HCT116 (cell line): Measurements from ENCODE around the gene LCT. TPM values are rescaled to one million over a fixed set of nuclear protein-coding genes. Genes with fewer than 3 reads are reported as not detected.

ENCODE experiments used
- ATAC-seq: fragments of 200-7000 bp; cut with Tn5 transposase; 2 replicates; pipeline ENCODE4 v1.9.1; 2020; ENCODE audit warnings: mild to moderate bottlenecking, moderate library complexity
- BruUV-seq: library from RNA; stranded (reverse); fragments of 400-500 nt; replicated peaks from 2 replicates; lab custom pipeline; 2021; lab: Mats Ljungman, UMichigan
- CTCF ChIA-PET: fragments of 300-600 bp; sonication (Branson Sonifier 250); formaldehyde crosslinking; loops from one replicate; lab custom pipeline; 2021; ENCODE audit warnings: antibody characterized with exemption; lab: Charles Lee
- POLR2A ChIA-PET: fragments of 300-600, 350-600 bp; sonication (Branson Sonifier 250); formaldehyde crosslinking; loops from one replicate; lab custom pipeline; 2021; ENCODE audit warnings: antibody characterized with exemption; lab: Charles Lee
- RAD21 ChIA-PET, 2 experiments: fragments of 300-600 bp; sonication (Branson Sonifier 250); formaldehyde crosslinking; loops; one replicate each; lab custom pipeline; 2023; ENCODE audit warnings: low total read pairs in 2 of 2; ENCODE audit not compliant: uncharacterized antibody in 2 of 2, unreplicated experiment in 2 of 2, low non-redundant PET in 1 of 2; lab: Charles Lee
- DNase-seq: peaks from one replicate; pipeline ENCODE4 v3.0.0-alpha.2; 2010; ENCODE audit warnings: low read depth, low spot score
- H2AFZ ChIP-seq: fragments of 200-600 bp; shearing (Covaris generic), sonication (generic); 2 replicates; pipeline ENCODE4 v1.6.1; 2017; ENCODE audit warnings: low read depth, mixed run types, mixed read lengths, antibody characterized with exemption, low read length; ENCODE audit not compliant: poor library complexity, severe bottlenecking
- H3K27ac ChIP-seq: 2 replicates; pipeline ENCODE4 v1.5.1; 2012; ENCODE audit warnings: low read depth, low read length
- H3K27me3 ChIP-seq: fragments of 200-600 bp; sonication (generic); 2 replicates; pipeline ENCODE4 v1.6.1; 2016; ENCODE audit warnings: mixed run types, low read length, mixed read lengths; ENCODE audit not compliant: insufficient read depth
- H3K36me3 ChIP-seq, 2 experiments: fragments of 200-500 bp in 1 of 2; fragments of 200-600 bp in 1 of 2; sonication (Bioruptor generic) in 1 of 2; sonication (generic) in 1 of 2; 2 replicates each; pipeline versions ENCODE4 v1.5.1 to v1.6.1; 2014 to 2016; ENCODE audit warnings: low read length in 2 of 2, inconsistent platforms in 1 of 2, mixed read lengths in 1 of 2, mixed run types in 1 of 2; ENCODE audit not compliant: insufficient read depth in 2 of 2, control insufficient read depth in 1 of 2
- H3K4me1 ChIP-seq, 2 experiments: fragments of 200-600 bp in 1 of 2; sonication (generic) in 1 of 2; 2 replicates each; pipeline versions ENCODE4 v1.5.1 to v1.6.1; 2012 to 2017; ENCODE audit warnings: low read length in 2 of 2, inconsistent platforms in 1 of 2, mild to moderate bottlenecking in 1 of 2, mixed read lengths in 1 of 2, mixed run types in 1 of 2, moderate library complexity in 1 of 2; ENCODE audit not compliant: insufficient read depth in 2 of 2, control insufficient read depth in 1 of 2
- H3K4me2 ChIP-seq: fragments of 200-600 bp; sonication (generic); 2 replicates; pipeline ENCODE4 v1.6.1; 2017; ENCODE audit warnings: mixed run types, low read length, mixed read lengths
- H3K4me3 ChIP-seq, 2 experiments: fragments of 200-600 bp in 1 of 2; sonication (generic) in 1 of 2; replicated peaks in 1 of 2; 2 replicates each; pipeline ENCODE4 v1.5.1; 2011 to 2016; ENCODE audit warnings: low read length in 2 of 2, control low read depth in 1 of 2, low read depth in 1 of 2, mild to moderate bottlenecking in 1 of 2, mixed read lengths in 1 of 2, mixed run types in 1 of 2
- H3K79me2 ChIP-seq: fragments of 200-600 bp; sonication (generic); 2 replicates; pipeline ENCODE4 v1.6.1; 2017; ENCODE audit warnings: mild to moderate bottlenecking, mixed run types, low read length, moderate library complexity, mixed read lengths; ENCODE audit not compliant: insufficient read depth
- H3K9ac ChIP-seq: fragments of 200-600 bp; sonication (generic); 2 replicates; pipeline ENCODE4 v1.6.1; 2016; ENCODE audit warnings: low read length, mixed read lengths
- H3K9me2 ChIP-seq: fragments of 200-600 bp; sonication (generic), shearing (Covaris generic); 2 replicates; pipeline ENCODE4 v1.6.1; 2017; ENCODE audit warnings: mixed run types, mild to moderate bottlenecking, moderate library complexity; ENCODE audit not compliant: insufficient read depth
- H3K9me3 ChIP-seq, 2 experiments: fragments of 200-500 bp in 1 of 2; fragments of 200-600 bp in 1 of 2; sonication (Bioruptor generic) in 1 of 2; sonication (generic) in 1 of 2; 2 replicates each; pipeline ENCODE4 v1.6.1; 2014 to 2017; ENCODE audit warnings: low read length in 2 of 2, mixed read lengths in 2 of 2, inconsistent platforms in 1 of 2, low read depth in 1 of 2, mild to moderate bottlenecking in 1 of 2, mixed run types in 1 of 2, moderate library complexity in 1 of 2; ENCODE audit not compliant: control insufficient read depth in 1 of 2, insufficient read depth in 1 of 2
- H4K20me1 ChIP-seq: fragments of 200-600 bp; sonication (generic), shearing (Covaris generic); 2 replicates; pipeline ENCODE4 v1.6.1; 2017; ENCODE audit warnings: mixed run types, mild to moderate bottlenecking, moderate library complexity; ENCODE audit not compliant: insufficient read depth
- CBX3 ChIP-seq: IDR thresholded peaks from 2 replicates; pipeline ENCODE4 v1.6.1; 2012; ENCODE audit warnings: low read depth
- CEBPB ChIP-seq: IDR thresholded peaks from 2 replicates; pipeline ENCODE4 v1.6.1; 2012; ENCODE audit warnings: low read depth
- CTCF ChIP-seq, 3 experiments: fragments of 200-600 bp in 1 of 3; sonication (generic) in 1 of 3; IDR thresholded peaks in 2 of 3; conservative IDR thresholded peaks in 1 of 3; 2 replicates each; pipeline ENCODE4 v1.5.1; 2012 to 2017; ENCODE audit warnings: low read depth in 2 of 3, low read length in 2 of 3, antibody characterized with exemption in 1 of 3, borderline replicate concordance in 1 of 3, control low read depth in 1 of 3, mild to moderate bottlenecking in 1 of 3, mixed read lengths in 1 of 3, mixed run types in 1 of 3, moderate library complexity in 1 of 3; ENCODE audit not compliant: insufficient read depth in 1 of 3
- ELF1 ChIP-seq: IDR thresholded peaks from 2 replicates; pipeline ENCODE4 v1.6.1; 2012; ENCODE audit warnings: low read depth, borderline replicate concordance
- EZH2 ChIP-seq: fragments of 200-600 bp; sonication (generic); IDR thresholded peaks from 2 replicates; pipeline ENCODE4 v1.6.1; 2017; ENCODE audit warnings: antibody characterized with exemption, mixed run types
- FOSL1 ChIP-seq: IDR thresholded peaks from 2 replicates; pipeline ENCODE4 v1.6.1; 2012; ENCODE audit warnings: low read depth
- JUND ChIP-seq: IDR thresholded peaks from 2 replicates; pipeline ENCODE4 v1.6.1; 2012
- POLR2A ChIP-seq: IDR thresholded peaks from 2 replicates; pipeline ENCODE4 v1.7.0; 2011; ENCODE audit warnings: borderline replicate concordance; ENCODE audit not compliant: insufficient read depth, insufficient read length; ENCODE audit errors: extremely low read depth
- POLR2AphosphoS5 ChIP-seq: IDR thresholded peaks from 2 replicates; pipeline ENCODE4 v1.6.1; 2011; ENCODE audit warnings: mild to moderate bottlenecking, low read depth, low read length, moderate library complexity
- SIN3A ChIP-seq: IDR thresholded peaks from 2 replicates; pipeline ENCODE4 v1.6.1; 2012; ENCODE audit warnings: low read depth
- SRF ChIP-seq: IDR thresholded peaks from 2 replicates; pipeline ENCODE4 v1.6.1; 2012; ENCODE audit warnings: low read depth
- YY1 ChIP-seq: IDR thresholded peaks from 2 replicates; pipeline ENCODE4 v1.6.1; 2011; ENCODE audit warnings: low read length, low read depth, moderate library complexity, mild to moderate bottlenecking; ENCODE audit not compliant: insufficient replicate concordance; ENCODE audit errors: extremely low read depth
- ZNF274 ChIP-seq: fragments of 200-500 bp; sonication (Bioruptor generic); IDR thresholded peaks from 2 replicates; pipeline ENCODE4 v1.6.1; 2014; ENCODE audit warnings: mild to moderate bottlenecking, low read depth, low read length, inconsistent platforms
- intact Hi-C: fragments of 100-400 bp; cut with micrococcal nuclease; formaldehyde crosslinking; loops from 2 replicates; pipeline ENCODE4 v1.10.0; 2022
- total RNA-seq: library from RNA; stranded (reverse); gene quantifications from one replicate; pipeline ENCODE4 v1.2.1, GENCODE V29; 2021; ENCODE audit not compliant: unreplicated experiment
- TF ChIP-seq, protein P1 (sequence below): IDR thresholded peaks from 2 replicates; pipeline ENCODE4 v1.6.1; 2012
- TF ChIP-seq, protein P2 (sequence below): IDR thresholded peaks from 2 replicates; pipeline ENCODE4 v1.6.1; 2012
- TF ChIP-seq, protein P3 (sequence below): IDR thresholded peaks from 2 replicates; pipeline ENCODE4 v1.6.1; 2012; ENCODE audit warnings: low read depth
- TF ChIP-seq, protein P4 (sequence below): IDR thresholded peaks from 2 replicates; pipeline ENCODE4 v1.6.1; 2011; ENCODE audit warnings: mild to moderate bottlenecking, low read length, moderate library complexity; ENCODE audit not compliant: insufficient replicate concordance; ENCODE audit errors: extremely low read depth

LCT gene
- total RNA-seq, 1 experiment from 2014 or later, result 0.12 TPM

DNA sequence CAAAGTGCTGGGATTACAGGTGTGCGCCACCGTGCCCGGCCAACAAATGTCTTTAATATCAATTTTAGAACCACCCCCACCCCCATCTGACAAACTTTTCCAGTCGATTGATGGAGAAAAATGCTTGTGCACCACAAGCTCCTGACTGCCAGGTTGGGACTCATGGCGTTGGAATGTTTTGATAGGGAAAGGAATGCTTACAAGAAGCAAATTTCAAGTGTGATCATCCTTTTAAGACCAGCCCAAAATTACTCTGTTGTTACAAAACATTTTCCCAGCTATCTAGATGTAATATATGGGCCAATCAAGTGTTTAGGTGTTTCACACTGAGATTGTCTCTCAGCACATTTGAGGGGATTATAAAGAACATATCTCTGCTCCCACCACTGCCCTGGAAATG, 50.2 kb downstream of the LCT start:
- Histone ChIP-seq H3K79me2 (no peaks in the 10 kb centered on the region), H3K4me2 (peak overlapping the region; percentile 21), H4K20me1 (no peaks in the 10 kb centered on the region), H3K4me1 (peaks cover 6 to 20% of the 10 kb centered on the region in 2 experiments; a peak in 3 of 4 replicates), H3K36me3 (peaks cover 22 to 28% of the 10 kb centered on the region in 2 experiments; a peak in 3 of 4 replicates), H3K27ac (no peak overlapping the region), H2AFZ (no peak overlapping the region), H3K9ac (no peak overlapping the region), H3K27me3 (no peaks in the 10 kb centered on the region), H3K9me3 (no peaks in the 10 kb centered on the region), H3K4me3 (no peak overlapping the region), H3K9me2 (no peaks in the 10 kb centered on the region)
- BruUV-seq, result no TSS peak
- ATAC-seq (peak; percentile 31; the same call in 1 of the 2 replicates), DNase-seq (no peak)
- TF ChIP-seq, protein P1, sequence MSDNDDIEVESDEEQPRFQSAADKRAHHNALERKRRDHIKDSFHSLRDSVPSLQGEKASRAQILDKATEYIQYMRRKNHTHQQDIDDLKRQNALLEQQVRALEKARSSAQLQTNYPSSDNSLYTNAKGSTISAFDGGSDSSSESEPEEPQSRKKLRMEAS, result no peak
- no peak for TF ChIP-seq SIN3A
- TF ChIP-seq ELF1, result no peak
- TF ChIP-seq YY1, result no peak
- TF ChIP-seq ZNF274, result no peak
- TF ChIP-seq POLR2A, result no peak
- no peak for TF ChIP-seq CBX3
- TF ChIP-seq, protein P2, sequence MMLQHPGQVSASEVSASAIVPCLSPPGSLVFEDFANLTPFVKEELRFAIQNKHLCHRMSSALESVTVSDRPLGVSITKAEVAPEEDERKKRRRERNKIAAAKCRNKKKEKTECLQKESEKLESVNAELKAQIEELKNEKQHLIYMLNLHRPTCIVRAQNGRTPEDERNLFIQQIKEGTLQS, result no peak
- no peak for TF ChIP-seq JUND
- TF ChIP-seq CEBPB, result no peak
- TF ChIP-seq POLR2AphosphoS5, result no peak
- no peak for TF ChIP-seq SRF
- TF ChIP-seq, protein P3, sequence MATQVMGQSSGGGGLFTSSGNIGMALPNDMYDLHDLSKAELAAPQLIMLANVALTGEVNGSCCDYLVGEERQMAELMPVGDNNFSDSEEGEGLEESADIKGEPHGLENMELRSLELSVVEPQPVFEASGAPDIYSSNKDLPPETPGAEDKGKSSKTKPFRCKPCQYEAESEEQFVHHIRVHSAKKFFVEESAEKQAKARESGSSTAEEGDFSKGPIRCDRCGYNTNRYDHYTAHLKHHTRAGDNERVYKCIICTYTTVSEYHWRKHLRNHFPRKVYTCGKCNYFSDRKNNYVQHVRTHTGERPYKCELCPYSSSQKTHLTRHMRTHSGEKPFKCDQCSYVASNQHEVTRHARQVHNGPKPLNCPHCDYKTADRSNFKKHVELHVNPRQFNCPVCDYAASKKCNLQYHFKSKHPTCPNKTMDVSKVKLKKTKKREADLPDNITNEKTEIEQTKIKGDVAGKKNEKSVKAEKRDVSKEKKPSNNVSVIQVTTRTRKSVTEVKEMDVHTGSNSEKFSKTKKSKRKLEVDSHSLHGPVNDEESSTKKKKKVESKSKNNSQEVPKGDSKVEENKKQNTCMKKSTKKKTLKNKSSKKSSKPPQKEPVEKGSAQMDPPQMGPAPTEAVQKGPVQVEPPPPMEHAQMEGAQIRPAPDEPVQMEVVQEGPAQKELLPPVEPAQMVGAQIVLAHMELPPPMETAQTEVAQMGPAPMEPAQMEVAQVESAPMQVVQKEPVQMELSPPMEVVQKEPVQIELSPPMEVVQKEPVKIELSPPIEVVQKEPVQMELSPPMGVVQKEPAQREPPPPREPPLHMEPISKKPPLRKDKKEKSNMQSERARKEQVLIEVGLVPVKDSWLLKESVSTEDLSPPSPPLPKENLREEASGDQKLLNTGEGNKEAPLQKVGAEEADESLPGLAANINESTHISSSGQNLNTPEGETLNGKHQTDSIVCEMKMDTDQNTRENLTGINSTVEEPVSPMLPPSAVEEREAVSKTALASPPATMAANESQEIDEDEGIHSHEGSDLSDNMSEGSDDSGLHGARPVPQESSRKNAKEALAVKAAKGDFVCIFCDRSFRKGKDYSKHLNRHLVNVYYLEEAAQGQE, result no peak
- no peak for TF ChIP-seq CTCF (IDR thresholded peaks at IDR 0.05 in 2 of 3, conservative IDR thresholded peaks at IDR 0.05 in 1 of 3; ENCODE audit: borderline replicate concordance in 1 of 3, insufficient read depth in 1 of 3, low read depth in 2 of 3, low read length in 2 of 3)
- TF ChIP-seq EZH2, result no peak
- TF ChIP-seq, protein P4, sequence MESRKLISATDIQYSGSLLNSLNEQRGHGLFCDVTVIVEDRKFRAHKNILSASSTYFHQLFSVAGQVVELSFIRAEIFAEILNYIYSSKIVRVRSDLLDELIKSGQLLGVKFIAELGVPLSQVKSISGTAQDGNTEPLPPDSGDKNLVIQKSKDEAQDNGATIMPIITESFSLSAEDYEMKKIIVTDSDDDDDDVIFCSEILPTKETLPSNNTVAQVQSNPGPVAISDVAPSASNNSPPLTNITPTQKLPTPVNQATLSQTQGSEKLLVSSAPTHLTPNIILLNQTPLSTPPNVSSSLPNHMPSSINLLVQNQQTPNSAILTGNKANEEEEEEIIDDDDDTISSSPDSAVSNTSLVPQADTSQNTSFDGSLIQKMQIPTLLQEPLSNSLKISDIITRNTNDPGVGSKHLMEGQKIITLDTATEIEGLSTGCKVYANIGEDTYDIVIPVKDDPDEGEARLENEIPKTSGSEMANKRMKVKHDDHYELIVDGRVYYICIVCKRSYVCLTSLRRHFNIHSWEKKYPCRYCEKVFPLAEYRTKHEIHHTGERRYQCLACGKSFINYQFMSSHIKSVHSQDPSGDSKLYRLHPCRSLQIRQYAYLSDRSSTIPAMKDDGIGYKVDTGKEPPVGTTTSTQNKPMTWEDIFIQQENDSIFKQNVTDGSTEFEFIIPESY, result no peak
- no peak for TF ChIP-seq FOSL1
- RAD21 ChIA-PET, result no interaction called here
- intact Hi-C loops, result no loop called here
- POLR2A ChIA-PET, result no interaction called here
- CTCF ChIA-PET, result interaction anchor here (1.4 to 5.0 kb wide), 2 partner anchors 11 to 798 kb away, joined by 4 to 22 read pairs; no protein-coding TSS in a partner anchor
